Kidney epithelial cell (primary cell): ENCODE data around the gene USH1G. TPM values are rescaled to one million over a fixed set of nuclear protein-coding genes. Genes with fewer than 3 reads are reported as not detected.

ENCODE experiments used
- DNase-seq: peaks from one replicate; pipeline ENCODE4 v3.0.0-alpha.2; 2010; ENCODE audit warnings: low read depth
- H3K27me3 ChIP-seq: 2 replicates; pipeline ENCODE4 v1.6.0; 2011; ENCODE audit warnings: low read length; ENCODE audit not compliant: control insufficient read depth, insufficient read depth
- H3K36me3 ChIP-seq: 2 replicates; pipeline ENCODE4 v1.5.1; 2011; ENCODE audit warnings: low read length; ENCODE audit not compliant: control insufficient read depth, insufficient read depth
- H3K4me3 ChIP-seq: 2 replicates; pipeline ENCODE4 v1.5.1; 2011; ENCODE audit warnings: low read depth, mild to moderate bottlenecking, control low read depth, low read length
- total RNA-seq: library from RNA; depleted of rRNA; stranded (reverse); fragments of >200 nt; gene quantifications from 2 replicates; pipeline ENCODE4 v1.2.3, GENCODE V29; 2015
- TF ChIP-seq, protein P1 (sequence below): IDR thresholded peaks from 2 replicates; pipeline ENCODE4 v1.5.1; 2011; ENCODE audit warnings: mild to moderate bottlenecking, moderate library complexity, low read length, control low read depth, inconsistent platforms; ENCODE audit not compliant: insufficient read depth, poor library complexity, severe bottlenecking

The USH1G gene
- total RNA-seq, 1 donor from 2014 or later, result not detected

DNA sequence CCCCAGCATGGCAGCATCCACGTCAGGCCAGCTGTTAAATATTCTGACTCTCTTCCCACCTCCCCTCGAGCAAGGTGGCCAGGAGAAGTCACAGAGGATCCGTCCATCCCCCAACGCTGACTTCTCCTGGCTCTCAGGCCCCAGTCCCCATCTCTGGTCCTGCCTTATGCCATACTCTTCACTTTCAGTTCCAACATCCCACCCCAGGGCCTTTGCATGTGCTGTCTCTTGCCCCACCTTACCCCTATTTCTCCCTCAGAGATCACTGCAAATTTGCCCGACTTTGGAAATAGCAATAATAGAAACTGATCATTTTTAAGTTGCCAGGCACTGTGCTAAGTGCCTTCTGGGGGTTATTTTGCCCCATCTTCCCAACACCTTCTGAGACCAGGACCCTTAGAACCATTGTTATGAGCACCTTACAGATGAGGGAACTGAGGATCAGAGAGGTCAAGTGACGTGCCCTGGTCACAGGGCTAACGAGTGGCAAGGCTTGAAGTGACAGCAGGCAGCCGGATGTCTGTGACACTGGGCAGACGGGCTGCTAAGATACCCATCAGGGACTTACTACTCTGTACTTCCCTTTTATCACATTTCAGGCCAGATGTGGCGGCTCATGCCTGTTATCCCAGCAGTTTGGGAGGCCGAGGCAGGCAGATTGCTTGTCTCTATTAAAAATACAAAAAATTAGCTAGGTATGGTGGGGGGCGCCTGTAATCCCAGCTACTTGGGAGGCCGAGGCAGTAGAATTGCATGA lies 31.8 kb upstream of the USH1G start:
- Histone ChIP-seq H3K27me3 (peaks cover 14% of the 10 kb centered on the region), H3K36me3 (no peaks in the 10 kb centered on the region), H3K4me3 (no peak overlapping the region)
- TF ChIP-seq, protein P1, sequence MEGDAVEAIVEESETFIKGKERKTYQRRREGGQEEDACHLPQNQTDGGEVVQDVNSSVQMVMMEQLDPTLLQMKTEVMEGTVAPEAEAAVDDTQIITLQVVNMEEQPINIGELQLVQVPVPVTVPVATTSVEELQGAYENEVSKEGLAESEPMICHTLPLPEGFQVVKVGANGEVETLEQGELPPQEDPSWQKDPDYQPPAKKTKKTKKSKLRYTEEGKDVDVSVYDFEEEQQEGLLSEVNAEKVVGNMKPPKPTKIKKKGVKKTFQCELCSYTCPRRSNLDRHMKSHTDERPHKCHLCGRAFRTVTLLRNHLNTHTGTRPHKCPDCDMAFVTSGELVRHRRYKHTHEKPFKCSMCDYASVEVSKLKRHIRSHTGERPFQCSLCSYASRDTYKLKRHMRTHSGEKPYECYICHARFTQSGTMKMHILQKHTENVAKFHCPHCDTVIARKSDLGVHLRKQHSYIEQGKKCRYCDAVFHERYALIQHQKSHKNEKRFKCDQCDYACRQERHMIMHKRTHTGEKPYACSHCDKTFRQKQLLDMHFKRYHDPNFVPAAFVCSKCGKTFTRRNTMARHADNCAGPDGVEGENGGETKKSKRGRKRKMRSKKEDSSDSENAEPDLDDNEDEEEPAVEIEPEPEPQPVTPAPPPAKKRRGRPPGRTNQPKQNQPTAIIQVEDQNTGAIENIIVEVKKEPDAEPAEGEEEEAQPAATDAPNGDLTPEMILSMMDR, result no peak
- DNase-seq, result no peak

DNA sequence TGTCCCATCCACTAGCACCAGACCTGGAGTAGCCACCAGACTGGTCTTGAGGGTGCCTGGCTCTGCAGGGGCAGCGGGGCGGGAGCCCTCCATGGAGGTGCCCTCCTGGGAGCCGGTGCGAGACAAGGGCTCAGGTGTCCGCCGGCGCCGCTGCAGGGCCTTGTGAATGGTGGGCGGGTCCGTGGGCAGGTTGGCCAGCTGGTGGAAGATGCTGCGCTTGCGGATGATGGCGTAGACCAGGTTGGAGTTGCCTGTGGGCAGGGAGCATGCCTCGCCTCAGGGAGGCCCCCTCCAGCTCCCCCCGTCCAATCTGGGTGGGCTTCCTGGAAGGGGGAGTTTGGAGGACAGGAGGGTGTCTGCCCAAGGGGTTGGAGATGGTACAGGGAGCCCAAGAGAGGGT lies 31.1 kb upstream of the USH1G start:
- H3K4me3 ChIP-seq, result no peak overlapping the region
- peaks cover 21% of the 10 kb centered on the region for H3K27me3 ChIP-seq
- TF ChIP-seq, protein P1, result no peak
- DNase-seq, result no peak
- H3K36me3 ChIP-seq, result no peaks in the 10 kb centered on the region

DNA sequence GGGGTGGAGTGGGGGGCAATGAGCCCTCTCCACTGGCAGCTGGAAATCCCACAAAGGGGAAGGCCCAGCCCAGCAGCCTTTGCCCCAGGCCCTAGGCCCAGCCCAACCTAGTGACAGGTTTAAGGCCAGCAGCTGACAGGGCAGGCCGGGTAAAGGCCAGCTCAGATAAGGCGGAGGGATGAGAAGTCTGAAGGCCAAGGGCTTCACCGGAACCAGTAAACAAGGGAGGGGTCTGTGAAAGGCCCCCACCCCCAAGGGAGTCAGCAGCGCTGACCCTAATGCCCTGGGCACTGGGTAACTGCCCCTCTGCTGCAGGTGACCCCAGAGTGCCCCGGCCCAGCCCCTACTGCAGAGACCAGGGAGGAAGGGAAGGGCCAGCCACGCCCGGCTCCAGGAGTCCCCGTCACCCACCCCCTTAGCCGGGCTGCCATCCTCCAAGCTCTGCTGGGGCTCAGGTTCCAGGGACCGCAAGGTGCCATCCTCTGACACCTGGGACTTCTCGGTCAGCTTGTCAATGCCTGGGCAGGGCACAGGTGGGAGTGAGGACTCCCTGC lies 30.2 kb upstream of the USH1G start:
- Histone ChIP-seq H3K27me3 (peaks cover 23% of the 10 kb centered on the region), H3K4me3 (no peak overlapping the region), H3K36me3 (no peaks in the 10 kb centered on the region)
- TF ChIP-seq, protein P1, result no peak
- no peak for DNase-seq

DNA sequence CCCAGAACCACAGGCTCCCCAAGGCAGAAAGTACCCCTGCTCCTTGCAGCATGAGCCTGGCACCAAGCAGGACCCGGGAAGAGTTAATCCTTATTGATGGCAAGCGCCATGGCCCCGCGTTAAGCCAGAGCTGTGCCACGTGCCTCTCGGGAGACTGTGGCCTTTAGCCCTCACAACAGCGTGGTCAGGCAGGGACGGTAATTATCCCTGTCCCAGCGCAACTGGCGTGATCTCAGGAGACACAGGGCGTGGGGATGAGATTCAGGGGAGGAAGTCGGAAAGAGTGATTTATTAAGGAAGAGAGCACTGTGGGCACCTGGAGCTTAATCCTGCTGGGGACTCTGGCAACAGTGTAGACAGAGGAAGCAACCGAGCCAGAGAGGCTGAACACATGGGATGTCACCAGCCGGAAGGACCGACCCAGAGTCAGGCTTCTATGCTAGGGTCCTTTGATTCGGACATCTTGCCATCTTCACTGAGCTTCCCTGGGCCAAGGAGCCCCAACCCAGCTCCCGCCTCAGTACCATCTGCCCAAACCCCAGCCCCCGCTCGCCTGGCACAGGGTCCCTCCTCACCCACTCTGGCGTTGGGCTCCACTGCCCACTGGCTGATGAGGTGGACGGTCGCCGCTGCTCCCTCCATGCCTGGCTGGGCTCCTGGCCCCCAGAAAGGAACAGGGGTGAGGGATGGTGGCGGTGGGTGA lies 29.5 kb upstream of the USH1G start:
- Histone ChIP-seq H3K36me3 (no peaks in the 10 kb centered on the region), H3K4me3 (no peak overlapping the region), H3K27me3 (peaks cover 23% of the 10 kb centered on the region)
- no peak for DNase-seq
- TF ChIP-seq, protein P1, result no peak

DNA sequence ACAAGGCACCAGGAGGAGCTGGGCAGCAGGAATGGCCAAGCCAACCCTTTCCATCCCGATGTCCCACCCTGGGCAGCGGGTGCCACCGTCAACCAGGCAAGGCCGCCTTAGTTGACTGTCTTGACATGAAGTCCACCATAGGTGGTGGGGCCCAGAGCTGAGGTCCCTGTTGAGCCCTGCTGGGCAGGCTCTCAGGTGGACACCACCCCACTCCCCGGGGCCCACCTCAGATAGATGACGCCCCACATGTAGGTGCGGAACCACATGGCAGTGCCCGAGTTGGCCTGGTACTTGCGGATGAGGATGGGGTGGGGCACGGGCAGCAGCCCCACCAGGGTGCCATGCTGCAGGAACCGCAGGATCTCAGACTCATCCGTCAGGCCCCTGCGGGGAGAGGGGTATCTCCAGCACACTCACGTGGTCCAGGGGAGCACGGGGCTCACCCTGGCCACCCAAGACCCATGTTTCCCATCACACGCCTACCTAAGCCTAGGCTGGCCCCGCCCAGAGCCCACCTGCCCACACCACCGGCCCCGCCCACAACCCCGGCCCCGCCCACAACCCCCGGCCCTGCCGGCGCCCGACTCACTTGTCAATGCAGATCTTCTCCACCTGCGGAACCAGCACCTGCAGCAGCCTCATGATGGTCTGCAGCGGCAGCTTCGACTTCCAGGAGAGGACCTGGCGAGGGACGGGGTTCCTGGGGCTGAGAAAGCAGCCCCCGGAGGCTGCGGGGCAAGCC lies 28.8 kb upstream of the USH1G start:
- peaks cover 26% of the 10 kb centered on the region for H3K27me3 ChIP-seq
- DNase-seq, result no peak
- no peak overlapping the region for H3K4me3 ChIP-seq
- TF ChIP-seq, protein P1, result no peak
- H3K36me3 ChIP-seq, result no peaks in the 10 kb centered on the region
